HG02759 (cell line): Measurements from ENCODE around the gene IHH.

Experiments
- ATAC-seq: cut with Tn5 transposase; IDR thresholded peaks from one replicate; pipeline ENCODE4 v1.9.1; 2021; ENCODE audit warnings: mild to moderate bottlenecking, moderate library complexity; ENCODE audit not compliant: unreplicated experiment

Gene IHH

GRCh38 chr2:219060821-219061791 lies at the start of gene IHH:
Gene IHH, minus strand, starts transcription at chr2:219060921. Its CDS starts 454 bp downstream, at chr2:219060467.
- no peak for ATAC-seq

GRCh38 chr2:219109471-219109870 lies 48.8 kb upstream of the IHH start:
- no peak for ATAC-seq

DNA sequence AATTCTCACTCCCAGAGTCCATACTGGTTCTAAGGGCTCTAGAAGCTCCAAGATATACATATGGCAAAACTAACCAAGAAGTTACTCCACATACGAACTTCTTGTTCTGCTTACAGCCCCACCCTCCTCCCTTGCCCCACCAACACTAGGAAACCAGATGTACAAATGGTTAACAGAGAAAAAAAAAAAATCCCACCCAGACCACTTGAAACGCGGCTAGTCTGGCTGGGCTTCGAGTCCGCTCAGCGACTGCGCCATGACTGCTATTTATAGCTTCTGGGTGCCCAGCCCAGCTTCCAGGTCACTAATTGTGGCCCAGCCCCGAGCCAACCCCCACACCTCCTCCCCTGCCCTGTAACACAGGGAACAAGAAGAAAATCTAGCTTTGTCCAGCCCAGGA lies 47.0 kb upstream of the IHH start:
- no peak for ATAC-seq

DNA sequence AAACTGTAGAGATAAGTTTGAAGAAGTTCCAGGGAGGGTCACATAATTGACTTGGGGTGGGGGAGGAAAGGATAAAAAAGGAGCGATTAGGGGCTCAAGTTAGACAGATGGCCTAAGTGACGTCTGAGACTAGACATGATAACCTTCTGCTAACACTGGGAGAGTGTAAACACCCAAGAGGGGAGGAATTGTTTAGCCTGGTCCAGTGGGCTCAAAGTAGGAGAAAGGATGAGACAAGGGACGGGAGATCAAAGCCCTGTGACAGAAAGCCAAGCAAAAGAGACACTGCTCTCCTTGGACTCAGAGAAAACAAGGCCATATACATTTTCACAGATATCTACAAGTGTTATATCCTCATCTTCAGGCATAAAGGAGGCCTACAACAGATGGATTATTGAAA lies 45.5 kb upstream of the IHH start:
- no peak for ATAC-seq

DNA sequence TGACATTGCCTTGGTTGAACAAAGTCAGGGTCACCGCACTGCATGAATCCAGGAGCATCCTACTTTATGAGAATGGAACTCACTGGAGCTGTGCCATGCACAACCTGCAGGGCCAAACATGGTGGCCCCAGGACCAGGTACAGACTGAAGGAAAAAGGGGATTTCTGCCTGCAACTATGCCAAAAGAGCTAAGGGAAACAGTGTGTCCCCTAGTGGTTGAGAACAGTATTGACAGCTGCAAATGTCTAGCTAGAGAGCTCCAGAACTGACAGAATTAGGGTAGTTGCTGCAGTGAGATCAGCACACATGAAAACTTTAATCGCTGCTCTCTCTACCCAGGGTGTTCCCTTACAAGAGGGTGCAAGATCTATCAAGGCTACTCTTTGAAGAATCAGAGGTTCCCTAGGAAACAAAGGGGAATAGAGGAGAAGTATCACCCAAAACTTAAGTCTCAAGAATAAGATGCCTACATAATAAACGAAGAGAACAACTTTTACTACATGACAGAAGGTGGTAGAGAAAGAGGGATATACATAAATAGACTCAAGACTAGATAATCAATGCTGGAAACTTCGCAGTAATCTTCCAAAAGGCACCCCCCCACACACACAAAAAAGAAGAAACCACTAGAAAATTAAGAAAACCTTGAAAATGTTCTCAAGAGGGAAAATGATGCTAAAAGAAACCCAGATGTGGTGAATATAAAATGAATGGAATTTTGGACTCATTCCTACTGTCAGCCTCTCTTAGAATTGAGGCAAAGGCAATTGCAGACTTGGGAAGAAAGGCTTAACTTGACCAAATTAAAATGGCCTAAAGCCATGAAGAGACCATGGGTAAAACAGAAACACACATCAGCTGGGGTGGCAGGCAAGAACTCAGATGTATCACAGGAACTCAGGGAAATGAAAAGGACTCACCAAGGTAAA lies 43.6 kb upstream of the IHH start:
- ATAC-seq = no peak

- no peak for ATAC-seq
Observed at GRCh38 chr2:219099329-219099728, 38.6 kb upstream of the IHH start.

- no peak for ATAC-seq
Observed at GRCh38 chr2:219095406-219095935, 34.8 kb upstream of the IHH start.

GRCh38 chr2:219094171-219094570 lies 33.5 kb upstream of the IHH start:
- ATAC-seq = no peak

- no peak for ATAC-seq
Observed at GRCh38 chr2:219090436-219091299, 29.9 kb upstream of the IHH start.

DNA sequence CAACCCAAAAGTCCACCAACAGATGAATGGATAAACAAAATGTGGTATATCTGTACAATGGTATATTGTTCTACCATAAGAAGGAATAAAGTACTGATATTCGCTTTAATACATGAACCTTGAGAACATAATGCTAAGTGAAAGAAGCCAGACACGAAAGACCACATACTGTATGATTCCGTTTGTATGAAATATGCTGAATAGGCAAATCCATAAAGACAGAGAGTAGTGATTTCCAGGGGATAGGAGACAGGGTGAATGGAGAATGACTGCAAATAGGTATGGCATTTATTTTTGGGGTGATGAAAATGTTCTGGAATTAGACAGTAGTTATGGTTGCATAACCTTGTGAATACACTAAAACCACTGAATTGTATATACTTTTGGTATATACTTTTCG lies 28.6 kb upstream of the IHH start:
- ATAC-seq = no peak

- no peak for ATAC-seq
Observed at GRCh38 chr2:219087848-219088247, 27.1 kb upstream of the IHH start.

GRCh38 chr2:219087361-219087760 lies 26.6 kb upstream of the IHH start:
- ATAC-seq = no peak

GRCh38 chr2:219086196-219086595 lies 25.5 kb upstream of the IHH start:
- no peak for ATAC-seq

DNA sequence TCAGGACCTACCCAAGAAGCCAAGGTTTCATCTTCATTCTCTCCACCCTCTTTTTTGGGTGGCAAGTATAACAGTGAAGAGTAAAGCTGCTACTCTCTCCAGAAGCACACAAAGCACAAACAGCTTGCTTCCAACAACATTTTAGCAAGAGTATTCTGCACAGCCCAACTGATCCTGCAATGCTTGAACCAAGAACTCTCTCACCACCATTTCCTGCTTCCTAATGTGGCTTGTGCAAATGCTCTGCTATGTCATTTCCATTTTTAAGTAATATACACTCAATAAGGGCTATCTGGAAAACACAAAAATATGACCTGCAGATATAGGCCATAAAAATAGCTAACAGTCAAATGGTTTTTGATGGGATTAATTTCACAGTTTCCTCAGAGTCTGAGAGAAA lies 24.1 kb upstream of the IHH start:
- no peak for ATAC-seq

GRCh38 chr2:219082332-219082958 lies 21.7 kb upstream of the IHH start:
- no peak for ATAC-seq

- ATAC-seq = no peak
Observed at GRCh38 chr2:219081701-219082331, 21.1 kb upstream of the IHH start.

DNA sequence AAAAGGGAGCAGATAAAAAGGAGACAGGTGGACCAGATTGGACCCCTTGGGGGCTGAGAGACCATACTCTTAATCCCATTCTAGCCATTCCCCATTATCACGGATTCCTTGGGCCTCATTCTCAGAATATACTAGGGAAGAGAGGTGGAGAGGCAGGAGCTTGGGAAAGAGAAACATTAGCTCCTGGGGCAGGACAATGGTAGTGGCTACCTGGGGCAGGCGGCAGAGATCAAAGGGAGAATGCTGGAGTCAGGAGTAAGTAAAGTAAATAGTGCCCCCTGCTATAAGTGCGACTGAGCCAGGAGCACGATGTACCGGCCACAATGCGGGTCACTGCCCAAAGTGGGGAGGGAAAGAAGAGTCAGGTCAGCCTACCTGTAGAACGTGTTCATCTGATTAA lies 20.4 kb upstream of the IHH start:
- no peak for ATAC-seq

DNA sequence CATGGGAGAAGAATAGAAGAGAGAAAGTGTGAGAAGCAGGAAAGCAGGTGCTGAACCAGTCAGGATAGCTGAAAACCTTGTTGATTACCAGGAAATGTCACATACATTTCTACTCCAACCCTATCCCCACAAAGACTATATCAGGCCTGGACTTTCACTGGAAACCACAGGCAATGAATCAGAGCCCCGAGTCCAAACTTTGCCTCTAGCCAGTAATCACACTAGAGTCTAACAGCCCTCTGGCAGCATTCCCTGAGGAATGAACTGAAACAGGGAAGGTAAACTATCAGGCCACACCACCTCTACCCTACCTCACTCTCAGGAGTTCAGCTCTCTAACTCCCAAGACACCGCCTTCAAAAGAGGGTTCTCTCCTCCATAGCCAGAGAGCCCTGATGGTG lies 18.7 kb upstream of the IHH start:
- no peak for ATAC-seq

DNA sequence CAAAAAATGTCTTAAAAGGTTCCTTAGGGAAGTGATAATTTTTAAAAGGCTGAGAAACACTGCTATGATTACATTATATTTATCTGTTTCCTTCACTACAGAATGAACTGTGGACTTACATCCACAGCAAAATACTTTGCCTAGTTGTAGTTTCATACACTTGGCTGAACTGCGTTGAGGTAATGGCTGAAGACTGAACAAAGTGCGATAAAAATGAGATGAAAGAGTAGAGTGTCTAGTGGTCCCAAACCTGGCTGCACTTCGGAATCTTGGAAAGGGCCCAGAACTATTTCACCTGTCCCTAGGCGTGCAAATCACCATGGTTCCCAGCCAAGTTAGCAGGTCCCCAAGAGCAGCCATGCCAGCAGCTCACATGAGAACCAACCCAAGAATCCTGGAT lies 18.2 kb upstream of the IHH start:
- no peak for ATAC-seq

DNA sequence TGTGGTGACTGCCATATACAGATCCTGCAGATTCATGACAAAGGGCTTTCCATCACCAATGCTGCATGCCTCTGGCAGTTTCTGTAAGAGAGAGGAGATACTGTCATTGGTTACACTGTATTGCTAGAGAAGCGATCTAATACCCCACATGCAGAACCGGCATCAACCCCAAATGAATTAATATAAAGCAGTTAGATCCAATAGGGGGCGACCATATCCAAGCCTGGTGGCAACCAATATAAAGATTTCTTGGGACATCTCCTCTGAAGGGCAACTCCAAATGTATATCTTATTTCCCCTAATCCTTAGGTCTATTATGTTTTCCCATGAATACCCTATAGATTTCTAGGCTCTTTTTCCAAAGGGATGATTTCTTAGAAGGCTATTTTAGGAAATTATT lies 17.4 kb upstream of the IHH start:
- no peak for ATAC-seq
